Measurements from ENCODE around the gene CTAGE8.
"Not testable (repeated sequence)": the region's sequence is repeated elsewhere in the genome, so short reads cannot be mapped to it uniquely, and the experiment has no call there.

CTAGE8 gene

GRCh38 chr7:144256112-144256511, 13.0 kb downstream of the CTAGE8 start:
- no peak for DNase-seq (ENCODE audit: low spot score)

DNA sequence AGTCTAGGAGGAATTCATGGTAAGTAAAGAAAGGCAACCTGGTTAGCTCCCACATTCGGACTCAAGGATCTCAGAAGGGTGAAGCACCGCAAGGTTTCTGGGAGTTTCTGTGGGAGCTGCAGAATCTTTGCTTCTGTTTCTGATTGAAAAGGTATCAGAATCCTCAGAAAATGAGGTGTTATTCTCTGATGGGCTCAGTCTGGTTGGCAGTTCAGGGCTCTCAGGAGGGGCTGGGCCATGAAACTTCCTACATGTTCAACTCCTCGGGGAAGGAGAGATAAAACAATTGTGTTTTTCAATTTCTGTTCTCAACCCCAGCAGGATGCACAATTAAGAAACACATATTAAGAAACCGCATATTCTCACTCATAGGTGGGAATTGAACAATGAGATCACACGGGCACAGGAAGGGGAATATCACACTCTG, 13.6 kb downstream of the CTAGE8 start:
- no peak for DNase-seq (ENCODE audit: low spot score)

- not testable (repeated sequence) for DNase-seq (ENCODE audit: low spot score)
Measured at GRCh38 chr7:144252307-144252706, 16.8 kb downstream of the CTAGE8 start.

DNA sequence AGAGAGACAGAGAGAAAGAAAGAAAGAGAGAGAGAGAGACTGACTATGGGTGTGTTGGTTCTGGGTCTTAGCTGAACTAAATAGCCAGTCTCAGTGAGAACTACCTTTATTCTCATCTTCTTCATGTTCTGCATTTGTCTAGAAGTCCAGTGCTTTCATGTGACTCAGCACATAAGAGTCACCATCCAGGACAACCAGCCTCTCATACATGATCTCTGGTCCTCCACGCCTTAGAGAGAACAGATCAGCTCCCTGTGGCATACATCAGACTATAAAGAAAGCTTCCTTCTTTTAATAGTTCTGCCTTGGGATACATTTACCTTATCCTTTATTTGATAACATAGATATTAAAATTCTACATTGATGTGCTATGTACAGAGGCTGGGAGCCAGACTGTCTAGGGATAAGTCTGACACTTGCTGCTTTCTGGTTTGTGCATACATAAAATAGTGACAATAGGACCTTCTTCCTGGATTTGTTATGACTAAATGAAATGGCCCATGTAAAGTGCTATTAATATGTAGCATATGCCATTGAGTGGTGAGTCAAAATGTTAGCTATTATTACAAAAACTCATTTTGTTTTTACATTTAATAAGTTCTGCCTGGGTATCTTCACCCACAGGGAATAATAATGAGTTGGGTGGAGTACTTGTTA, 21.3 kb downstream of the CTAGE8 start:
- not testable (repeated sequence) for DNase-seq (ENCODE audit: low spot score)

DNA sequence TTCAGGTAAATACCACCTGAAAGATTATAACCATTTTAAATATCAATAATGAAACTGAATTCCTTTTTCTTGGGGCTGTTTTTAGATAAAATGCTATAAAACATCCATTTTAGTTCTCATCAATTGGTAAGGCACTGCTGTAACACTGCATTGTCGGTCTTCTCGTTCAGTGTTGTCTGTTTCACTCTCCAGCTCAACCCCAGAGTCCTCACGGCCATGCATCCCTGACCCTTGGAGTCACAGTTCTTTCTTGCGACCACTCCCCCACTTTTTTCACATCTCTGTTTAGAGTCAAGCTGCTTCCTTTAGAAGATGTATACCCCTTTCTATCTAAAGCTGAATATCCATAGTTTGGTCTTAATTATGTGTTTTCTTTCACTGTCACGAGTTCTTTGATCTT, 22.1 kb downstream of the CTAGE8 start:
- DNase-seq (ENCODE audit: low spot score), result not testable (repeated sequence)

DNA sequence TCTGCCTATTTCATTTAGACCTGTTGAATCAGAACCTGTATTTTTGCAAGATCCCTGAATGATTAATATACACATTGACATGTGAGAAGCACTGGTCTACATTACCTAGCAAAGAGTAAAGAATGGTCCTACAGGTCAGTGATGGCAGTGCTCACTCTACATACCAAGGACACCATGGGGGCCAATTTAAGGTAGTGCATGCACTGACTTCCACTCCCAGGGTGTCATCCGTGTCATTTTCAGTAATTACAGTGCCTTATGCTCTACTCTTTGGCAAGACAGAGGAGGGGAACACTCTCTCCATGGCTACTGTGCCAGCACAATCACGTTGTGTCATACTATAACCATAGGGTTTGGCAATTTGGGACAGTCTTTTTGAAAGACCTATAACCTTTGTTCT, 23.7 kb downstream of the CTAGE8 start:
- DNase-seq (ENCODE audit: low spot score), result not testable (repeated sequence)

GRCh38 chr7:144239365-144239764, 29.7 kb downstream of the CTAGE8 start, which contains the start of gene OR2A42:
TSS of gene OR2A42 (minus strand) at chr7:144239605. CDS start at chr7:144232843, 6,762 bp downstream.
- not testable (repeated sequence) for DNase-seq (ENCODE audit: low spot score)

GRCh38 chr7:144238530-144239082, 30.5 kb downstream of the CTAGE8 start:
- not testable (repeated sequence) for DNase-seq (ENCODE audit: low spot score)

GRCh38 chr7:144233039-144233438, 36.0 kb downstream of the CTAGE8 start:
- not testable (repeated sequence) for DNase-seq (ENCODE audit: low spot score)

GRCh38 chr7:144231027-144231426, 38.1 kb downstream of the CTAGE8 start:
- not testable (repeated sequence) for DNase-seq (ENCODE audit: low spot score)

DNA sequence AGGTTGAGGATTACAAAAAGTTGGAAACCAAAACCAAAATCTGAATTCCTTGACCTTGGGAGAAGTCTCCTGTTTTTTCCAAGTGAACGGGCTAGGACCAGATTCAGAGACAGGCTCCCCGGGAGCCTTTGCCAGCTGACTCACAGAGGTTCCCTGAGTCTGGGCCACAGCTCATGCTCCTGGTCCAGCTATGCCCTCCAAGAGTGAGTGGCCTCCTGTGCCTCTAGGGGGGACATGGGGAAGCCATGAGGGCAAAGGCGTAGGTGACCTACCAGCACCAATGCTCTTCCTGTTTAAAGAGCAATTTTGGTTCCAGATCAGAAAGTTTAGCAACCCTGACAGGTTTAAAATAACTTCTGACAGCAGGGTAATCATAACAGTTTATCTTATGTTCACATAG, 40.3 kb downstream of the CTAGE8 start:
- DNase-seq (ENCODE audit: low spot score), result not testable (repeated sequence)

DNA sequence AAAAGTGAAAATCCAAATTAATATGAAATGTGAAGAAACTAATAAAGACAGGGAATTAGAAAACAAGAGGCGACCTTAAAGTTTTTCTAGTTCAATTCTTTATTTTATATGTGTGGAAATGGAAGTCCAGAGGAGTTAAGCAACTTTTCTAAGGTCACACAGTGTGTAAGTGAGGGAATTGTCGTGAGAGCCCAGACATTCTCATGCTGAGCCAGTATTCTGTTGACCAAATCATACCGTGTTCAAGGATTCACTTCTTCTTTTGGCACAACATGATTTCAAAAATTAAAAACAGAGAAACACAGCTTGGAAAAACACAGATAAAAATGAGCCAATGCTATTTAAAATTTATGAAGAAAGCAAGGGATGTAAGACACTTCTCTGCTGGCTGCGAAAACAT, 42.2 kb downstream of the CTAGE8 start:
- DNase-seq (ENCODE audit: low spot score), result not testable (repeated sequence)

DNA sequence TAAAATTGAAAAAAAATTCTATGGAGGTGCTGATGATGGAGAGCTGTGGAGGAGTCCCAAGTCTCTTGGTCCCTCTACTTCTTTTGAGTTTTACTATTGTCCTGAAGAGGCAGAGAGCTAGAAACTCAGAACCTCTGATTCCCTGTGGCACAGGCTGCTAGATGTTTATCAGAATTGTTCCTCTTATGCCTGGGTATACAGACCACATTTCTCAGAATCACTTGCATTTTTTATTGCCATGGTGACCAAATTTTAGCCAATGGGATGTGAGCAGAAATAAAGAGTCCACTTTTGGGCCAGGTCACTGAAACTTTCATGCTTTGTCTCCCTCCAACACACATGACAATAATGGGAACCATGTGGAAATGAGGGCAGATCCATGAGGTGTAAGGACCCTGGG, 45.4 kb downstream of the CTAGE8 start:
- not testable (repeated sequence) for DNase-seq (ENCODE audit: low spot score)

DNA sequence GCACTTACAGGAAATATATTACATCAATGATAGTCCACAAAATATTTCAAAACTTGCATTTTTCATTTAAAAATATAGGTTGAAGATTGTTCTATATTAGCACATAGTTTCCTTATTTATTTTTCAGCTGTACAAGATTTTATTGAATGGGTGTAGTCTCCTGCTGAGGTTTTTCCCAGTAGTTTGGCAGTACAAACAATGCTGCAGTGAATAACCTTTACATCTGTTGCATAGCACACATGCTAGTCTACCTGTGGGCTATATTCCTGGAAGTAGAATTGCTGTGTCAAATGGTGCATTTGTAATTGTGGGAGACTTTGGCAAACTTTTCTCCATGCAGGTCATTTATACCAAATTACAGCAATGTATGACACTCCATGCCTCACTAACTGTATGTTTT, 48.6 kb downstream of the CTAGE8 start:
- DNase-seq (ENCODE audit: low spot score), result not testable (repeated sequence)

DNA sequence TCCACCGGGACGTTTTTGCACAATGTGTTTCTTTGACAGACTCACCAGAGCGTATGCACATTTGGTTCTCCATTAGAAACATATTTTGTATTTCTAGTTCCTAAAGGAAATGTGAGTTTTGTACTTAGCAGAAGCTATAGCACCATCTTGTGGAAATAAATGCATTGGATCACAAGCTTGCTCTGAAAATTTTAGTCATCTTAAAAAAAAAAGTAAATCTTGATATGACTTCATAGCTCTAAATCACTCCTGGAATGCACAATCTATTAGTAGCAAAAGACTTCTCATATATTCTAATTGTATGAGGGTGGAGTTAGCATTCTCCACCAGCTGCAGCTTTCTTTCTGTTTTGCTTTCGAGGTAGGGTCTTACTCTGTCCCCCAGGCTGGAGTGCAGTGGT, 49.9 kb downstream of the CTAGE8 start:
- not testable (repeated sequence) for DNase-seq (ENCODE audit: low spot score)

DNA sequence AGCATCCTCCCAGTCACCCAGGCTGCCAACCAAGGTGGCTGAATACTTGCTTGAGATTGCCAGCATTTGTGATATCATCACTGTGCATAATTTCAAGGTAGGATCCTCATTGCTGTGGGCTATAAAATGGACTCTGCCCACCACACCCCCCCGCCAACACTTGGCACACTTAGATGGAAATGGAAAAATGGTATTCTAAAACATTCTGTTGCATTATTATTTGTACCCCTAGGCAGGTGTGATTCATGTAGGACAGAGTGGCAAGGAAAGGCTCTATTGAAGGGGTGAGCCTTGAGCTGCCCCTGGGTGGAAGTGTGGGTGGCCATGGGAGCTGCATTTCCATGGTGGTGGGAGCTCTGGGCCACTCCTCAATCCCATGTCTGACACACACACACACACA, 50.5 kb downstream of the CTAGE8 start:
- not testable (repeated sequence) for DNase-seq (ENCODE audit: low spot score)

GRCh38 chr7:144217200-144217599, 51.9 kb downstream of the CTAGE8 start:
- DNase-seq (ENCODE audit: low spot score), result not testable (repeated sequence)

Measured in globus pallidus (tissue), 1 donor.